MM.1S (cell line): ENCODE measurements around the gene OSGIN1.

Experiments
- DNase-seq: peaks from one replicate; pipeline ENCODE4 v3.0.0-alpha.2; 2015
- H2AFZ ChIP-seq: fragments of 300-600 bp; sonication (generic); 2 replicates; pipeline ENCODE4 v1.6.0; 2016; ENCODE audit warnings: antibody characterized with exemption, low read length
- H3F3A ChIP-seq: fragments of 300-600 bp; sonication (generic); 2 replicates; pipeline ENCODE4 v1.6.1; 2016; ENCODE audit warnings: mild to moderate bottlenecking, antibody characterized with exemption, low read length, moderate library complexity, mixed read lengths; ENCODE audit not compliant: insufficient read depth
- H3K27ac ChIP-seq: fragments of 300-600 bp; sonication (generic); 2 replicates; pipeline ENCODE4 v1.5.1; 2016; ENCODE audit warnings: mild to moderate bottlenecking, low read length
- H3K27me3 ChIP-seq: fragments of 300-600 bp; sonication (generic); replicated peaks from 2 replicates; pipeline ENCODE4 v1.6.0; 2016; ENCODE audit warnings: low read length; ENCODE audit not compliant: insufficient read depth
- H3K36me3 ChIP-seq: fragments of 300-600 bp; sonication (generic); replicated peaks from 2 replicates; pipeline ENCODE4 v1.6.1; 2016; ENCODE audit warnings: mild to moderate bottlenecking, low read length, mixed read lengths; ENCODE audit not compliant: insufficient read depth
- H3K4me1 ChIP-seq: fragments of 300-600 bp; sonication (generic); 2 replicates; pipeline ENCODE4 v1.6.1; 2016; ENCODE audit warnings: low read length, mixed read lengths
- H3K4me2 ChIP-seq: fragments of 300-600 bp; sonication (generic); 2 replicates; pipeline ENCODE4 v1.6.0; 2016; ENCODE audit warnings: low read depth, low read length
- H3K4me3 ChIP-seq: fragments of 300-600 bp; sonication (generic); 2 replicates; pipeline ENCODE4 v1.5.1; 2016; ENCODE audit warnings: low read length, mixed read lengths
- H3K79me2 ChIP-seq: fragments of 300-600 bp; sonication (generic); 2 replicates; pipeline ENCODE4 v1.6.1; 2016; ENCODE audit warnings: mixed run types, low read length, mixed read lengths
- H3K9ac ChIP-seq: fragments of 300-600 bp; sonication (generic); 2 replicates; pipeline ENCODE4 v1.6.1; 2016; ENCODE audit warnings: low read length, mixed read lengths
- H3K9me2 ChIP-seq: fragments of 300-600 bp; sonication (generic); replicated peaks from 2 replicates; pipeline ENCODE4 v1.6.1; 2016; ENCODE audit warnings: mild to moderate bottlenecking, low read length, mixed read lengths; ENCODE audit not compliant: insufficient read depth
- H3K9me3 ChIP-seq: fragments of 300-600 bp; sonication (generic); replicated peaks from 2 replicates; pipeline ENCODE4 v1.6.1; 2016; ENCODE audit warnings: mild to moderate bottlenecking, low read length, mixed read lengths; ENCODE audit not compliant: insufficient read depth
- H4K20me1 ChIP-seq: fragments of 300-600 bp; sonication (generic); 2 replicates; pipeline ENCODE4 v1.6.1; 2016; ENCODE audit warnings: mild to moderate bottlenecking, low read length, moderate library complexity, mixed read lengths; ENCODE audit not compliant: insufficient read depth
- EZH2 ChIP-seq: fragments of 300-600 bp; sonication (generic); optimal IDR thresholded peaks from 2 replicates; pipeline ENCODE3; 2017; ENCODE audit warnings: low read depth, mild to moderate bottlenecking, antibody characterized with exemption, low read length, mixed read lengths
- EZH2phosphoT487 ChIP-seq: fragments of 300-600 bp; sonication (generic); IDR thresholded peaks from 2 replicates; pipeline ENCODE4 v1.6.1; 2018; ENCODE audit warnings: antibody characterized with exemption, low read length
- TF ChIP-seq, protein P1 (sequence below): fragments of 300-600 bp; sonication (generic); IDR thresholded peaks from 2 replicates; pipeline ENCODE4 v1.5.1; 2016; ENCODE audit warnings: antibody characterized with exemption, low read length, mixed read lengths

Gene OSGIN1

GRCh38 chr16:83975590-83976260 is 22.7 kb downstream of the OSGIN1 start:
- Histone ChIP-seq H3K4me1 (no peaks in the 10 kb centered on the region), H3K4me3 (no peak overlapping the region), H3F3A (no peaks in the 10 kb centered on the region), H3K9me2 (no peaks in the 10 kb centered on the region), H3K36me3 (no peaks in the 10 kb centered on the region), H3K27me3 (peaks cover 24% of the 10 kb centered on the region), H4K20me1 (no peaks in the 10 kb centered on the region), H3K79me2 (no peaks in the 10 kb centered on the region), H3K27ac (no peak overlapping the region), H2AFZ (no peak overlapping the region), H3K9me3 (no peaks in the 10 kb centered on the region), H3K4me2 (no peak overlapping the region), H3K9ac (no peak overlapping the region)
- no peak for DNase-seq
- TF ChIP-seq EZH2 (no peak), EZH2phosphoT487 (no peak)
- TF ChIP-seq, protein P1, sequence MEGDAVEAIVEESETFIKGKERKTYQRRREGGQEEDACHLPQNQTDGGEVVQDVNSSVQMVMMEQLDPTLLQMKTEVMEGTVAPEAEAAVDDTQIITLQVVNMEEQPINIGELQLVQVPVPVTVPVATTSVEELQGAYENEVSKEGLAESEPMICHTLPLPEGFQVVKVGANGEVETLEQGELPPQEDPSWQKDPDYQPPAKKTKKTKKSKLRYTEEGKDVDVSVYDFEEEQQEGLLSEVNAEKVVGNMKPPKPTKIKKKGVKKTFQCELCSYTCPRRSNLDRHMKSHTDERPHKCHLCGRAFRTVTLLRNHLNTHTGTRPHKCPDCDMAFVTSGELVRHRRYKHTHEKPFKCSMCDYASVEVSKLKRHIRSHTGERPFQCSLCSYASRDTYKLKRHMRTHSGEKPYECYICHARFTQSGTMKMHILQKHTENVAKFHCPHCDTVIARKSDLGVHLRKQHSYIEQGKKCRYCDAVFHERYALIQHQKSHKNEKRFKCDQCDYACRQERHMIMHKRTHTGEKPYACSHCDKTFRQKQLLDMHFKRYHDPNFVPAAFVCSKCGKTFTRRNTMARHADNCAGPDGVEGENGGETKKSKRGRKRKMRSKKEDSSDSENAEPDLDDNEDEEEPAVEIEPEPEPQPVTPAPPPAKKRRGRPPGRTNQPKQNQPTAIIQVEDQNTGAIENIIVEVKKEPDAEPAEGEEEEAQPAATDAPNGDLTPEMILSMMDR: no peak

DNA sequence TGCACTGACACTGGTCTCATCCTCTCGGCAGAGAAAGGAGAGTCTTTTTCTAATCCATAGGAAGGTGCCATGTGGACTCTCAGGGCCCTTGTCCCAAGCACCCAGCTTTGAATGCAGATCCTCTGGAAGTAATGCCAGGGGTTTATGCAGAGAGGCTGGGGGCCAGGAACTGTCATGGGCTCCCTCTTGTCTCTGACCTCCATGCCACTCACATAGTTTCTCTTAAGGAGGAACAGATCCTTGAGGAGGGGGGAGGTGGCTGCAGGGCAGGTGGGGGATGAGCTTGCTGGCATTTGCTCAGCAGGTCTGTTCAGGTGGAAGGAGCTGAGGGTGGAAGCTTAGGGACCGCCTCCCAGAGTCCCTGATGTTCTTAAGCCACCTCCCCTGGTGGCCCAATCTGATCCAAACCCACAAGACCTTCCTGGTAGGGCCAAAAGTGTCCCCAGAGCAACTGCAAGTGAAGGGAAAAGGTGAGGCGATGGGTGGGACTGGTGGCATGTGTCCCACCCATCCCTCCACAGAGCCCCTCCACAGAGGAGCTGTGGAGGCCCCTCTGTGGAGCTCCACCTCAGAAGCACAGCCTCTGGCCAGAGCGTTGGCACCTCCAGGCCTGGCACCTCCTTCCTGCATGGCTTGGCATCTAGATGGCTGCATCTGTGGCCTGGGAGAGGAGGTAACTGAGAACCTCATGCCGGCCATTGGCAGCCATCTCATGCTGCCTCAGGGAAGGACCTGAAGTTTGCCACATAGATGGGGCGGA is 24.2 kb downstream of the OSGIN1 start:
- DNase-seq: no peak
- no peak for TF ChIP-seq EZH2phosphoT487
- TF ChIP-seq, protein P1: no peak
- no peak for TF ChIP-seq EZH2
- H3F3A ChIP-seq: no peaks in the 10 kb centered on the region
- H2AFZ ChIP-seq: no peak overlapping the region
- peaks cover 15% of the 10 kb centered on the region for H3K27me3 ChIP-seq
- no peaks in the 10 kb centered on the region for H4K20me1 ChIP-seq
- H3K9ac ChIP-seq: no peak overlapping the region
- no peaks in the 10 kb centered on the region for H3K4me1 ChIP-seq
- no peaks in the 10 kb centered on the region for H3K9me3 ChIP-seq
- H3K9me2 ChIP-seq: no peaks in the 10 kb centered on the region
- no peak overlapping the region for H3K27ac ChIP-seq
- no peak overlapping the region for H3K4me3 ChIP-seq
- H3K79me2 ChIP-seq: no peaks in the 10 kb centered on the region
- H3K36me3 ChIP-seq: no peaks in the 10 kb centered on the region
- no peak overlapping the region for H3K4me2 ChIP-seq

DNA sequence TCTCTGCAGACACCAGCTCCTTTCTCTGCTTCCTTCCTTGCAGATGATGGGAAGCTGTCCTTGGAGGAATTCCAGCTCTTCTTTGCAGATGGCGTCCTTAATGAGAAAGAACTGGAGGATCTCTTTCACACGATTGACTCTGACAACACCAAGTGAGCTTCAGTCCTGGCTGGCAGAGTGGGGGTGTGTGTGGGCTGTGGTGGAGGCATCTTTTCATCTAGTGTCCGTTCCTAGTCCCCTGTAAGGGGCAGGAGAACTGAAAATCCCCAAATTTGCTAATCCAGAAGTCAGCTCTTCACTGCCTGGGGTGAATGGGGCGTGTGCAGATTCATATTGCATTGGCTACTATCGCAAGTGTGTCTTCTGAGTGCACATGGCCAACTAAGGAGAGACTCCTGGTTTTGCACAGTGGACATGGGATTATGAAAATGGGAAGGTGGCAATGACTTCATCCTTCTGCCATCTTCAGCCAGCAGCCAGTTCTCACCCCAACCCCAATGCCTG is 25.4 kb downstream of the OSGIN1 start:
- DNase-seq: no peak
- TF ChIP-seq, protein P1: no peak
- TF ChIP-seq EZH2phosphoT487 (no peak), EZH2 (no peak)
- Histone ChIP-seq H4K20me1 (no peaks in the 10 kb centered on the region), H3F3A (no peaks in the 10 kb centered on the region), H3K27ac (no peak overlapping the region), H3K9ac (no peak overlapping the region), H2AFZ (no peak overlapping the region), H3K79me2 (no peaks in the 10 kb centered on the region), H3K36me3 (no peaks in the 10 kb centered on the region), H3K4me3 (no peak overlapping the region), H3K27me3 (peaks cover 10% of the 10 kb centered on the region), H3K9me3 (no peaks in the 10 kb centered on the region), H3K9me2 (no peaks in the 10 kb centered on the region), H3K4me1 (no peaks in the 10 kb centered on the region), H3K4me2 (no peak overlapping the region)
